H1 (cell line): ENCODE results near the gene C1GALT1. TPM values are rescaled to one million over a fixed set of nuclear protein-coding genes. Genes with fewer than 3 reads are reported as not detected.

ENCODE experiments used
- CTCF ChIA-PET: fragments of 300-600 bp; sonication (Branson Sonifier 250); formaldehyde crosslinking; loops from one replicate; lab custom pipeline; 2021; ENCODE audit not compliant: partially characterized antibody; lab: Charles Lee
- POLR2A ChIA-PET: fragments of 300-600 bp; sonication (Branson Sonifier 250); formaldehyde crosslinking; loops from one replicate; lab custom pipeline; 2021; ENCODE audit warnings: inconsistent platforms; ENCODE audit not compliant: partially characterized antibody; lab: Charles Lee
- DNase-seq, 2 experiments: peaks; one replicate each; pipeline versions ENCODE4 v3.0.0 to v3.0.0-alpha.2; 2010 to 2022; ENCODE audit warnings: low spot score in 2 of 2, low read depth in 1 of 2, mixed read lengths in 1 of 2
- FAIRE-seq: peaks from 2 replicates; lab custom pipeline; 2011; peaks lifted over from hg19 to GRCh38; lab: Jason Lieb, UNC
- H2AFZ ChIP-seq: 2 replicates; pipeline ENCODE4 v1.8.1; 2012; ENCODE audit warnings: low read length, inconsistent platforms
- H2AK5ac ChIP-seq: 2 replicates; pipeline ENCODE4 v1.6.1; 2013; ENCODE audit warnings: low read depth, low read length
- H2BK120ac ChIP-seq: replicated peaks from 2 replicates; pipeline ENCODE3; 2013; ENCODE audit warnings: low read depth, low read length, inconsistent platforms
- H2BK12ac ChIP-seq: 2 replicates; pipeline ENCODE4 v1.6.1; 2013; ENCODE audit warnings: low read depth, low read length
- H2BK15ac ChIP-seq: 2 replicates; pipeline ENCODE4 v1.6.1; 2013; ENCODE audit warnings: low read length
- H2BK20ac ChIP-seq: 2 replicates; pipeline ENCODE4 v1.6.1; 2013; ENCODE audit warnings: low read length
- H2BK5ac ChIP-seq: 2 replicates; pipeline ENCODE4 v1.6.1; 2013; ENCODE audit warnings: low read depth, low read length
- H3K14ac ChIP-seq: 2 replicates; pipeline ENCODE4 v1.6.1; 2013; ENCODE audit warnings: inconsistent platforms; ENCODE audit not compliant: insufficient read length
- H3K18ac ChIP-seq: 2 replicates; pipeline ENCODE4 v1.6.1; 2013; ENCODE audit warnings: low read length; ENCODE audit errors: extremely low read depth
- H3K23ac ChIP-seq: 2 replicates; pipeline ENCODE4 v1.6.1; 2013; ENCODE audit warnings: inconsistent platforms; ENCODE audit not compliant: insufficient read length
- H3K23me2 ChIP-seq: 2 replicates; pipeline ENCODE4 v1.6.1; 2013; ENCODE audit warnings: low read depth, low read length
- H3K27ac ChIP-seq: 2 replicates; pipeline ENCODE4 v1.6.1; 2011; ENCODE audit warnings: low read depth, low read length, inconsistent platforms
- H3K27me3 ChIP-seq, 4 experiments: replicated peaks in 1 of 4; 1 replicate in 1 of 4; 2 replicates in 3 of 4; pipeline versions ENCODE4 v1.6.1 to v1.8.1; 2011 to 2013; ENCODE audit warnings: low read length in 3 of 4, mild to moderate bottlenecking in 3 of 4, inconsistent platforms in 2 of 4, mixed read lengths in 2 of 4, moderate library complexity in 1 of 4; ENCODE audit not compliant: control insufficient read depth in 3 of 4, insufficient read depth in 3 of 4; ENCODE audit errors: extremely low read depth in 1 of 4
- H3K36me3 ChIP-seq, 4 experiments: 2 replicates each; pipeline versions ENCODE4 v1.6.1 to v1.8.1; 2011 to 2013; ENCODE audit warnings: mild to moderate bottlenecking in 4 of 4, low read length in 3 of 4, moderate library complexity in 2 of 4, control low read depth in 1 of 4, inconsistent platforms in 1 of 4; ENCODE audit not compliant: insufficient read depth in 4 of 4, control insufficient read depth in 2 of 4
- H3K4ac ChIP-seq: replicated peaks from 2 replicates; pipeline ENCODE3; 2013; ENCODE audit warnings: low read length, low read depth, mixed read lengths, inconsistent platforms; ENCODE audit not compliant: insufficient read length
- H3K4me1 ChIP-seq, 4 experiments: replicated peaks in 1 of 4; 1 replicate in 1 of 4; 2 replicates in 3 of 4; pipeline versions ENCODE4 v1.6.1 to v1.8.1; 2011 to 2013; ENCODE audit warnings: low read length in 3 of 4, inconsistent platforms in 2 of 4, mixed read lengths in 1 of 4; ENCODE audit not compliant: insufficient read depth in 4 of 4, control insufficient read depth in 3 of 4
- H3K4me2 ChIP-seq, 2 experiments: 2 replicates each; pipeline versions ENCODE4 v1.6.1 to v1.8.1; 2011 to 2013; ENCODE audit warnings: low read depth in 2 of 2, low read length in 2 of 2, control low read depth in 1 of 2, inconsistent platforms in 1 of 2, mild to moderate bottlenecking in 1 of 2; ENCODE audit not compliant: insufficient read depth in 1 of 2
- H3K4me3 ChIP-seq, 4 experiments: fragments of 200-600, 300-600 bp in 1 of 4; sonication (generic), shearing (Covaris generic), sonication (Bioruptor Twin) in 1 of 4; 2 replicates each; pipeline versions ENCODE4 v1.5.1 to v1.8.1; 2011 to 2016; ENCODE audit warnings: low read length in 4 of 4, low read depth in 3 of 4, control low read depth in 2 of 4, inconsistent platforms in 2 of 4, mild to moderate bottlenecking in 2 of 4, mixed read lengths in 1 of 4, moderate library complexity in 1 of 4; ENCODE audit not compliant: insufficient read depth in 2 of 4; ENCODE audit errors: extremely low read depth in 1 of 4
- H3K56ac ChIP-seq: replicated peaks from 2 replicates; pipeline ENCODE3; 2013; ENCODE audit warnings: low read depth, mild to moderate bottlenecking, mixed read lengths, low read length, inconsistent platforms; ENCODE audit not compliant: insufficient read length
- H3K79me1 ChIP-seq: 2 replicates; pipeline ENCODE4 v1.6.1; 2013; ENCODE audit warnings: low read depth, low read length, control low read depth
- H3K79me2 ChIP-seq, 2 experiments: 2 replicates each; pipeline versions ENCODE4 v1.6.1 to v1.8.1; 2012 to 2013; ENCODE audit warnings: low read length in 2 of 2, mild to moderate bottlenecking in 2 of 2, inconsistent platforms in 1 of 2; ENCODE audit not compliant: insufficient read depth in 2 of 2, control insufficient read depth in 1 of 2
- H3K9ac ChIP-seq, 4 experiments: replicated peaks in 1 of 4; 1 replicate in 1 of 4; 2 replicates in 3 of 4; pipeline versions ENCODE4 v1.6.1 to v1.8.1; 2011 to 2013; ENCODE audit warnings: low read depth in 3 of 4, low read length in 3 of 4, control low read depth in 2 of 4, mild to moderate bottlenecking in 2 of 4, moderate library complexity in 2 of 4, inconsistent platforms in 1 of 4; ENCODE audit errors: extremely low read depth in 1 of 4
- H3K9me3 ChIP-seq, 2 experiments: 2 replicates each; pipeline versions ENCODE4 v1.6.1 to v1.8.1; 2012 to 2013; ENCODE audit warnings: mild to moderate bottlenecking in 2 of 2, moderate library complexity in 2 of 2, control low read depth in 1 of 2, inconsistent platforms in 1 of 2, low read depth in 1 of 2, low read length in 1 of 2, mixed read lengths in 1 of 2; ENCODE audit not compliant: insufficient read depth in 2 of 2
- H4K20me1 ChIP-seq, 2 experiments: replicated peaks in 1 of 2; 2 replicates each; pipeline versions ENCODE3 to v1.8.1; 2011 to 2013; ENCODE audit warnings: inconsistent platforms in 2 of 2, low read length in 2 of 2, mild to moderate bottlenecking in 1 of 2; ENCODE audit not compliant: insufficient read depth in 2 of 2, control insufficient read depth in 1 of 2
- H4K5ac ChIP-seq: 2 replicates; pipeline ENCODE4 v1.6.1; 2013; ENCODE audit warnings: low read length, low read depth, mixed read lengths, inconsistent platforms; ENCODE audit not compliant: insufficient read length
- H4K8ac ChIP-seq: 2 replicates; pipeline ENCODE4 v1.8.0; 2013; ENCODE audit warnings: mild to moderate bottlenecking, moderate library complexity, low read length, inconsistent platforms; ENCODE audit not compliant: insufficient read depth; ENCODE audit errors: extremely low read depth
- H4K91ac ChIP-seq: replicated peaks from 2 replicates; pipeline ENCODE3; 2013; ENCODE audit warnings: low read length, mixed read lengths, inconsistent platforms; ENCODE audit not compliant: insufficient read length
- ASH2L ChIP-seq: fragments of 200-600, 300-600 bp; sonication (generic); IDR thresholded peaks from one replicate; pipeline ENCODE4 v1.7.1; 2017; ENCODE audit warnings: low read length
- GABPA ChIP-seq: IDR thresholded peaks from 2 replicates; pipeline ENCODE4 v1.6.1; 2011; ENCODE audit warnings: mild to moderate bottlenecking, low read length, moderate library complexity, borderline replicate concordance; ENCODE audit not compliant: insufficient read depth
- JUND ChIP-seq: IDR thresholded peaks from 2 replicates; pipeline ENCODE4 v1.6.1; 2011; ENCODE audit warnings: mild to moderate bottlenecking, improper control_type of control experiment, low read length
- KDM4A ChIP-seq: IDR thresholded peaks from one replicate; pipeline ENCODE4 v1.7.1; 2012; ENCODE audit warnings: low read depth, mild to moderate bottlenecking, moderate library complexity, low read length, inconsistent platforms; ENCODE audit not compliant: severe bottlenecking
- MAFK ChIP-seq: IDR thresholded peaks from 2 replicates; pipeline ENCODE4 v1.6.1; 2012; ENCODE audit warnings: low read depth, mild to moderate bottlenecking, improper control_type of control experiment, low read length
- POLR2A ChIP-seq, 2 experiments: IDR thresholded peaks; 1 replicate in 1 of 2; 2 replicates in 1 of 2; pipeline ENCODE4 v1.6.1; 2011; ENCODE audit warnings: low read depth in 2 of 2, low read length in 2 of 2, mild to moderate bottlenecking in 2 of 2; ENCODE audit errors: control extremely low read depth in 1 of 2
- RFX5 ChIP-seq: IDR thresholded peaks from 2 replicates; pipeline ENCODE4 v1.6.1; 2011; ENCODE audit warnings: low read depth, low read length, improper control_type of control experiment, borderline replicate concordance
- SIN3A ChIP-seq, 2 experiments: IDR thresholded peaks in 1 of 2; conservative IDR thresholded peaks in 1 of 2; 2 replicates each; pipeline ENCODE4 v1.6.1; 2011 to 2012; ENCODE audit warnings: low read length in 2 of 2, improper control_type of control experiment in 1 of 2, low read depth in 1 of 2, mild to moderate bottlenecking in 1 of 2
- WGBS, 2 experiments: shearing (Covaris generic) in 1 of 2; methylation state at CpG; one replicate each; pipeline versions ENCODE4 v1.1.6 to v1.1.7; 2013 to 2015; ENCODE audit warnings: low lambda C conversion rate in 2 of 2, mixed read lengths in 2 of 2, inconsistent platforms in 1 of 2, low coverage in 1 of 2, missing lambda C conversion rate in 1 of 2; ENCODE audit not compliant: insufficient replicate concordance in 2 of 2, insufficient coverage in 1 of 2, insufficient read length in 1 of 2; ENCODE audit errors: extremely low coverage in 1 of 2, missing lambda C conversion rate in 1 of 2; 5-methylcytosine and 5-hydroxymethylcytosine counted together
- polyA plus RNA-seq, 7 experiments: library from polyadenylated mRNA; depleted of rRNA in 3 of 7; stranded (reverse) in 5 of 7; unstranded in 2 of 7; fragments of >200 nt in 5 of 7; fragments of 200-250 nt in 2 of 7; gene quantifications; 1 replicate in 5 of 7; 2 replicates in 1 of 7; 4 replicates in 1 of 7; pipeline versions ENCODE4 v1.2.1 to v1.2.3, GENCODE V29; 2011 to 2013; ENCODE audit warnings: missing spikeins in 2 of 7, mixed read lengths in 2 of 7
- total RNA-seq: library from RNA; stranded (reverse); fragmentation: NEBNext Ultra II Directional; extraction: Animal tissue kit (Norgen Biotek cat#: 25700); gene quantifications from 2 replicates; pipeline ENCODE4 v1.2.1, GENCODE V29; 2021
- TF ChIP-seq, protein P1 (sequence below): IDR thresholded peaks from 2 replicates; pipeline ENCODE4 v1.6.1; 2011; ENCODE audit warnings: low read length, improper control_type of control experiment
- TF ChIP-seq, protein P2 (sequence below): IDR thresholded peaks from 2 replicates; pipeline ENCODE4 v1.6.1; 2012; ENCODE audit warnings: inconsistent platforms

Gene C1GALT1
- total and polyA plus RNA-seq, 2 of the 8 experiments (the other 6 are each of a cell fraction or from before 2014, with no cell fraction given): 18.7 to 94.2 TPM

DNA sequence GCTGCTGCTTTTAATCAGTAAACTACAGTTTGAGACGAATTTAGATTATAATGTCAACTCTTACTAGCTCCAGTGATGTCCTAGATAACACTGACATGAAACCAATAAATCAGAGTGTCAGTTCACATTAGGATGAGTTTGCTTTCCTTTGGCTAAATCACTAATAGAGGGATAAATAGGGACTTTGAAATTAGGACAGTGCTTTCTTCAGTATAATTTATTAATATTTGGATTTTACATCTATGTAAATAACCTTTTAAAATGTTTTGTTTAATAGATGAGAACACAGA, 55.6 kb downstream of the C1GALT1 start:
- no peak overlapping the region for H3K18ac ChIP-seq
- H4K91ac ChIP-seq: no peak overlapping the region
- H3K56ac ChIP-seq: no peak overlapping the region
- H2BK12ac ChIP-seq: no peak overlapping the region
- peaks cover 0 to 84% of the 10 kb centered on the region in 2 experiments; a peak in 2 of 4 replicates for H3K79me2 ChIP-seq
- no peak overlapping the region for H3K27ac ChIP-seq
- H4K20me1 ChIP-seq: peaks cover 0 to 1% of the 10 kb centered on the region in 2 experiments
- H3K27me3 ChIP-seq: no peaks in the 10 kb centered on the region
- no peaks in the 10 kb centered on the region for H3K79me1 ChIP-seq
- peaks cover 0 to 22% (median 12%) of the 10 kb centered on the region in 4 experiments; a peak in 4 of 7 replicates for H3K4me1 ChIP-seq
- no peak for DNase-seq
- H4K5ac ChIP-seq: no peak overlapping the region
- no peak for TF ChIP-seq GABPA
- TF ChIP-seq, protein P1, sequence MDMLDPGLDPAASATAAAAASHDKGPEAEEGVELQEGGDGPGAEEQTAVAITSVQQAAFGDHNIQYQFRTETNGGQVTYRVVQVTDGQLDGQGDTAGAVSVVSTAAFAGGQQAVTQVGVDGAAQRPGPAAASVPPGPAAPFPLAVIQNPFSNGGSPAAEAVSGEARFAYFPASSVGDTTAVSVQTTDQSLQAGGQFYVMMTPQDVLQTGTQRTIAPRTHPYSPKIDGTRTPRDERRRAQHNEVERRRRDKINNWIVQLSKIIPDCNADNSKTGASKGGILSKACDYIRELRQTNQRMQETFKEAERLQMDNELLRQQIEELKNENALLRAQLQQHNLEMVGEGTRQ: no peak
- no peak for TF ChIP-seq RFX5
- TF ChIP-seq, protein P2, sequence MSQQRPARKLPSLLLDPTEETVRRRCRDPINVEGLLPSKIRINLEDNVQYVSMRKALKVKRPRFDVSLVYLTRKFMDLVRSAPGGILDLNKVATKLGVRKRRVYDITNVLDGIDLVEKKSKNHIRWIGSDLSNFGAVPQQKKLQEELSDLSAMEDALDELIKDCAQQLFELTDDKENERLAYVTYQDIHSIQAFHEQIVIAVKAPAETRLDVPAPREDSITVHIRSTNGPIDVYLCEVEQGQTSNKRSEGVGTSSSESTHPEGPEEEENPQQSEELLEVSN: no peak
- TF ChIP-seq JUND: no peak
- TF ChIP-seq MAFK: no peak
- TF ChIP-seq SIN3A (conservative IDR thresholded peaks at IDR 0.05 in 1 of 2, IDR thresholded peaks at IDR 0.05 in 1 of 2; ENCODE audit: low read depth in 1 of 2, low read length in 2 of 2): no peak
- no peak for TF ChIP-seq ASH2L
- TF ChIP-seq KDM4A: no peak
- TF ChIP-seq POLR2A (IDR thresholded peaks at IDR 0.05; ENCODE audit: control extremely low read depth in 1 of 2, low read depth in 2 of 2, low read length in 2 of 2): no peak
- ChIA-PET POLR2A (interaction anchor here (1.4 to 1.8 kb wide), 3 partner anchors 17 to 56 kb away, joined by 3 to 6 read pairs (median 6); no protein-coding TSS in a partner anchor), CTCF (interaction anchor here (1.6 kb wide), 1 partner anchor 9 kb away, joined by 8 read pairs; no protein-coding TSS in a partner anchor)
- H3K4ac ChIP-seq: no peak overlapping the region
- H4K8ac ChIP-seq: no peak overlapping the region
- no peak overlapping the region for H3K23ac ChIP-seq
- H2AK5ac ChIP-seq: no peak overlapping the region
- H2BK120ac ChIP-seq: no peak overlapping the region
- no peak overlapping the region for H2AFZ ChIP-seq
- no peak overlapping the region for H3K14ac ChIP-seq
- H2BK20ac ChIP-seq: no peak overlapping the region
- H3K23me2 ChIP-seq: no peaks in the 10 kb centered on the region
- peaks cover 0 to 40% (median 6%) of the 10 kb centered on the region in 4 experiments; a peak in 5 of 8 replicates for H3K36me3 ChIP-seq
- H2BK15ac ChIP-seq: no peak overlapping the region
- WGBS, 2 experiments: 12% methylated on average over 1 of the region's 1 CpG; no CpG with 5 or more reads in 1 of the 2 experiments
- H3K4me2 ChIP-seq: peak overlapping the region; percentile 47 to 52; a peak in 3 of 4 replicates
- peak overlapping the region in 1 of 4 experiments; percentile 29; a peak in 2 of 8 replicates for H3K4me3 ChIP-seq
- no peak overlapping the region for H3K9ac ChIP-seq
- no peaks in the 10 kb centered on the region for H3K9me3 ChIP-seq
- FAIRE-seq: no peak
- no peak overlapping the region for H2BK5ac ChIP-seq
